CD4-positive, alpha-beta T cell treated with Interleukin-15 for 4 hours (primary cell): Measurements from ENCODE around the gene HMCN2.

Source experiments
- DNase-seq: peaks from one replicate; pipeline ENCODE4 v3.0.0-alpha.2; 2020; ENCODE audit warnings: low spot score

Gene HMCN2

DNA sequence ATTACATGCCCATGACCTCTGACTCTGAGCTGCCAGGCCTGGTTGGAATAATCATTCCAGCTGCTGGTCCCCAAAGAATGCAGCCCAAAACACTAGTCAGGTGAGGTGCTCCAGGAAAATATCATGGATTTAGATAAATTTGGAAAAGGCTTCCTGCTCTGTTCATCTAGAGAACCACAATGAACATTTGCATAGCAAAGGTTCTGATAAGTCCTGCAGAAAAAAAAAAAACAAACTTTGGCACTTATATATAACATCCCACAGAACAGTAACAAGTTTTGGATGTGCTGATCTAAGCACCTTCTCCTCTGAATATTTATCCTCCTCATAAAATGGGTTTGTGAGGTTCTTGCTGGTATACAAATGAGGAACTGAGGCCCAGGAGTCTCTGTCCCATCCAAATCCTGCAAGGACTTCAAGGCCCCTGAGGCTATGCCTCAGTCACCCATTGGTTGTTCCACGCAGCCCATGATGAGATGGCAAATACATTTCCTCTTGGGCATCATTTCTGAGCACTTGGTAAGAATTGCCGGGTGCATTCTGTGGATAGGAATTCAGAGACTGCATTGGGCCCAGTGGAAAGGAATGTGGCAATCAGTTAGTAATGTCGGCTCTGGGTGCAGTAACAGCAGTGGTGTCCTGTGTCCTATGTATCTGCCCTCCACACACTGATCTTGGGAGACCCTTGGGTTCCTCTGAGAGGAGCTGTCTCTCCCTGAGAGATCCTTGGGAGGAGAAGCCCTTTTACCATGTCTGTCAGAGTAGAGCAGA, 105.8 kb downstream of the HMCN2 start:
- DNase-seq = no peak

DNA sequence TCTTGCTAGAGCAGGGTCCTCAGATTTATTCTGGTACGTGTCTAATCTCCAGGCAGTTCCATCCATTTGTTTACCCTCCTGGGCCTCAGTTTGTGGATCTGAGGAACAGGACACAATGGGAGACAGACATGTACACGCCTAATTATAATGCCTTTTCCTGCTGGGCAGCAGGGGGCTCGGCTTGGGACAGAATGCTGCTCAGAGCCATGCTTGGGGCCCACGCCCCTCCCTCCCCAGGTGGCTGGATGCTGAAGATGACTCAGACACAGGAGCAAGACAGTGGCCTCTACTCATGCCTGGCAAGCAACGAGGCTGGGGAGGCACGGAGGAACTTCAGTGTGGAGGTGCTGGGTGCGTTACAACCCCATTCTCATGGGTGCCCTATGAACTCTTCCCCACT, 106.5 kb downstream of the HMCN2 start:
- no peak for DNase-seq

DNA sequence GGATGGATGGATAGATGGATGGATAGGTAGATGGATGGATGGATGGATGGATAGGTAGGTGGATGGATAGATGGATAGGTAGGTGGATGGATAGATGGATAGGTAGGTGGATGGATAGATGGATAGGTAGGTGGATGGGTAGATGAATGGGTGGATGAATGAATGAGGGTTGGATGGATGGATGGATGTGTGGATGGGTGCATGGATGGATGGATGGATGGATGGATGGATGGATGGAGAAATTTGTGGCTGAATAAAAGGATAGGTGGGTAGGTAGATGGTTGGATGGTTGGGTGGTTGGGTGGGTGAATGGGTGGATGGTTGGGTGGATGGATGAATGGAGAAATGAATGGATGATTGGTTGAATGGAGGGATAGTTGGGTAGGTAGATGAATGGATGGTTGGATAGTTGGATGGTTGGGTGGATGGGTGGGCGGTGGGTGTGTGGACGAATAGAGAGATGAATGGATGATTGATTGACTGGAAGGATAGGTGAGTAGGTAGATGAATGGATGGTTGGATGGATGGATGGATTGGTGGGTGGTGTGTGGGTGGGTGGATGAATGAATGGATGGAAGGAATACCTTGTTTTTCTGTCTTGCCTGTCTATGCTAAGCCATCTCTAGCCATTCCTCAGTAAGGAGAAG, 108.2 kb downstream of the HMCN2 start:
- no peak for DNase-seq

DNA sequence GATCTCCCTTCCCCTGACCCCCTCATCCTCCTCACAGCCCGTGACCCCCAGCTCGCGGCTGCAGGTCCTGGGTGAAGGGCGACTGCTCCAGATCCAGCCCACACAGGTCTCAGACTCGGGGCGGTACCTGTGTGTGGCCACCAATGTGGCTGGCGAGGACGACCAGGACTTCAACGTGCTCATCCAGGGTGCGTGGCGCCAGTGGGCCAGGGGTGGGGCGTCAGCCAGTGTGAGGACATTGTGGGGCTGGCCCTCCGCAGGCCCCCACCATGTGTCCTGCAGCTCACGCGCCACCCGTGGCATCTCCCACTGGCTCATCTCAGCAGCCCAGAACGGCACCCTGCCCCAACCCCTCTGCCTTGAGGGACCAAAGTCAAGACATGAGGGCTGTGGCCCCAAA, 112.1 kb downstream of the HMCN2 start:
- DNase-seq = no peak

DNA sequence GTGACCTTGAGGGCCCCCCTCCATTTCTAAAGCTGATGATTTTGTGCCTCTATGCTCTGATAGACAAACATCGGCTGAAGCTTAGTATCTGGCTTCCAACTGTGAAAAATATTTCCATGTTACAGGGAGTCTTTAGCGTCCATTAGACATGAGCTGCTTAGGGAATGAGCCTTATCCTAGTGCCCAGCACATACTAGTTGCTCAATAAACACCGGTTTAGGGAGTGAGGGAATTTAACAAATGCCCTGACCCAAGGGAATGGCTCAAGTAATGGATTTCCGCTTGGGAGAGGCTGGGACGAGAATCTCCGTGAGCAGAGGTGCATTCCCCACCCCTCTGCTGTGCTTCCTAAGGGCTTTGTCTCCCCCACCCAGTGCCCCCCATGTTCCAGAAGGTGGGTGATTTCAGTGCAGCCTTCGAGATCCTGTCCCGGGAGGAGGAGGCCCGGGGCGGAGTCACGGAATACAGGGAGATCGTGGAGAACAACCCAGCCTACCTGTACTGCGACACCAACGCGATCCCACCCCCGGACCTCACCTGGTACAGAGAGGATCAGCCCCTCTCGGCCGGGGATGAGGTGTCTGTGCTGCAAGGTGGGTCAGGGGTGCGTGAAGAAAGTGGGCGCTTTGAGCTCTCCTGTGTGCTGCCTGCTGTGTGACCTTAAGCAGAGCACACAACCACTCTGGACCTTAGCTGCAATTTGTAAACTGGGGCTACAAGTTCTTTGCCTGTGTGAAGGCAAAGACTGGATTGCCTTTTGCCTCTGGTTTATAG, 113.5 kb downstream of the HMCN2 start:
- no peak for DNase-seq

DNA sequence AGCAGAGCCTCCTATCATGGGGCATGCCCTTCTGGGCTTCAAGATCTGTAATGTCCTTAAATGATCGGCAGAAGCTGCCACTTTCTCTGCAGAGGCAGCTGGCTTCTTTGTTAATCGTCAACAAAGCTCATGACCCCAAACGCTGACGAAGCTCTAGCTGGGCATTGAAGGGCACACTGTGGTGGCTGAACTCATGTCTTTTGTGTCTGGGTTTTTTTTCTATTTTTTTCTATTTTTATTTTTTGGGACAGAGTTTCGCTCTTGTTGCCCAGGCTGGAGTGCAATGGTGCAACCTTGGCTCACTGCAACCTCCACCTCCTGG, 114.0 kb downstream of the HMCN2 start:
- DNase-seq = no peak

DNA sequence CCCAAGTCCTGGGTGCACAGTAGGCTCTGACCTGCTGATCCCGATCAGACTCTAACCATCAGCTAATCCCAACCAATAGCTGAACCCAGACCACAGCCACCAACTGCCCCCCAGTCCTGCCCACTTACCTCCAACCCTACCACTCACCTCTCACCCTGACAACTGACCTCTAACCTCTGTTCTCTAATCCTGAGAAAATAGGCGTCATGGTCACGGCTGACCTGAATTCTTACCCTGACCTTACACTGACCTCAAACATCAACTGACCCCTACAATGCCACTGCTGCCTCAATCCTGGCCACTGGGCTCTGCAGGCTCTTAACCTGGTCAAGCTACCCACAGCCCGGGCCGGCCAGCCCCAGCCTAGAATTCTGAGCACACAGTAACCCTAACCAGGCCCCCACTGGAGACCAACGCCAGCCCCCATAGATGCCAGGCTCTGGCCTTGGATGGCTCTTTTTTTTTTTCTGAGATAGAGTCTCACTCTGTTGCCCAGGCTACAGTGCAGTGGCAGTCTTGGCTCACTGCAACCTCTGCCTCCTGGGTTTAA, 115.4 kb downstream of the HMCN2 start:
- no peak for DNase-seq

DNA sequence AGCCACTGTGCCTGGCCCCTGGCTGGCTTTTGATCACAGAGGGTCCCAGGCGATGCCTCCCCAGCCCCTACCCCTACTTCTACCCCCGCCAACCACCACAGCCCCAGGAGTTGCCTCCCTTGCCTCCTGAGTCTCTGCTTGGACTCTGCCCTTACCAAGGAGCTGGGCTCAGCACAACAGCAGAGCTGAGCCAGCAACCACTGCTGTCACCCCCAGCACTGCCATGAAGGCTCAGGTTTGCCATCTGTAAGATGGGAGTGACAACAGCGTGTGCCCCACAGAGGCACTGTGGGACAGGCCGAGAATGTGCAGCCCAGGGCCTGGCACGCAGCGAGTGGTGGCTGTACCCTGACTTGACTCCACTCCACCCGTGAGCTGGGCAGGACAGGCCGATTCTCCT, 116.1 kb downstream of the HMCN2 start:
- no peak for DNase-seq

DNA sequence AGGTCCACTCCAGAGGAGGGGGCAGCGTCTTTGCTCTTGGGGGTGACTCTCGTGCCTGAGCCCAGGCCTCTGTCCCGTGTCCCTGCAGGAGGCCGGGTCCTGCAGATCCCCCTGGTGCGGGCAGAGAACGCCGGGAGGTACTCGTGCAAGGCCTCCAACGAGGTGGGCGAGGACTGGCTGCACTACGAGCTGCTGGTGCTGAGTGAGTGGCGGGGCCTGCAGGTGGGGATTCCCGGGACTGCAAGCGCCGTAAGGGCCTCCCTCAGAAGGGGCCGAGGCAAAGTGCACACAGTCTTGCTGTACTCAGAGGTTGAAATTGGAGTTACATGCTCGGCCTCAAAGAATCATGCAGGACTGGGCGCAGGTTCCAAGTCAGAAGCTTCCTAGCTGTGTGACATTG, 116.5 kb downstream of the HMCN2 start:
- DNase-seq = no peak

DNA sequence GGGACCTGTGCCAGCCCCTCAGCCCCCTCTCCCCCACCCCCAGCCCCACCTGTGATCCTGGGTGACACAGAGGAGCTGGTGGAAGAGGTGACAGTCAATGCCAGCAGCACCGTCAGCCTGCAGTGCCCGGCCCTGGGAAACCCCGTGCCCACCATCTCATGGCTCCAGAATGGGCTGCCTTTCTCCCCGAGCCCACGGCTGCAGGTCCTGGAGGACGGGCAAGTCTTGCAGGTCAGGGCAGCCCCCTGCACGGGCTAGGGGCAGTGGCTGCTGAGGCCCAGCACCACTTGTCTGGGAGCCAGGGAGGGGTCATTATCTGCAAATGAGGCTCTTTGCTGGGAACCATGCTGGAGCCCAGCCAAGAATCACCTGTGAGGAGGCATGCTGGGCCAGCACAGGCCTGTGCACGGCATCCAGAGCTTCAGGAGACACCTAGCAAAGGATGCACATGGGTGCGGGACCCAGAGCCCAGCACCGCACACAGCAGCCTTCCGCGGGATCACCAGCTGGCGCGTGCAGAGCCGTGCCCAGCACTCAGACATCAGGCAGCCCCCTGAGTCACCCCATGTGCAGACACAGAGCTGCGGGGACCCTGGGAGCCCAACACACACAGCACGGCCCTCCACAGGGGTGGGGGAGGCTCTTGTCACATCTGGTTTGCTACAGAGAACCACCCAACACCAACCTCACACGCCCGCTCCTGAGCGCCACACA, 117.2 kb downstream of the HMCN2 start:
- DNase-seq = no peak

DNA sequence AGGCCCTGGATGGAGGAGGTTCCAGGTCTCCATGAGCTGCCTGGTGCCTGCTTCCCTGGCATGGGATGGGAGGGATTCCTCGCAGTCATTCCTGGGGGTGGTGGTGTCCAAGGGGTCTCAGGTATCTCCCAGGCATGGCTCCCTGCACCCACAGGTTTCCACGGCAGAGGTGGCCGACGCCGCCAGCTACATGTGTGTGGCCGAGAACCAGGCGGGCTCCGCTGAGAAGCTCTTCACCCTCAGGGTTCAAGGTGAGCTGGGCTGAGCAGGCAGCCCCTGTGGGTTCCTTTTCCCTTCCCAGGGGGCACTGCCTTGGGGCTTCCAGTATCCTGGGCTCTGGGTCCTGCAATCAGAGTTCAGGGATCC, 117.8 kb downstream of the HMCN2 start:
- no peak for DNase-seq

DNA sequence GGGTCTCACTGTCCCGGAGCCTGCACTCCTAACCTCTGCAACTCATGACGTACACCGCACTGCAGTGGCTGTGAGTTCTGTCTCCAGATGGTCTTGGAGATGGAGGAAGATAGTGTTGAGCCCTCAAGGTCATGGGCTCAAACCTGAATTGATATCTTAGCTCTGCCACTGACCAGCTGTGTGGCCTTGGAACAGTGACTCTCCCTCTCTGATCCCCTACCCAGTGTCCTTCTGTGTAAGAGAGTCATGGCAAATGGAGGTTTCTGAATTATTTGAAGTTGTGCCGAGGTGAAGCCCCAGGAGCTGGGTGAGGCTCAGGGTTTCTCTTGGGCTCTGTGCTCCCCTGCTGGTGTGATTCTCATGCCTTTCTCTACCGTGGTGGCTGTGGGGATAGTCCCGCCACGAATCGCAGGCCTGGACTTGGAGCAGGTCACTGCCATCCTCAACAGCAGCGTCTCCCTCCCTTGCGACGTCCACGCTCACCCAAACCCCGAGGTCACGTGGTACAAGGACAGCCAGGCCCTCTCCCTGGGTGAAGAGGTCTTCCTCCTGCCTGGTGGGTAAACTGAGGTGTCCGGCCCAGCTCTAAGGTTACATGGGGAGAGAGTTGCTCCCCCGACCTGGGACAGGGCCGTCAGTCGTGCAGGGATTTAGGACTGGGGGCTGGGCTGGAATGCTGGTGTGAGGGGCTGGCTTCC, 118.6 kb downstream of the HMCN2 start:
- no peak for DNase-seq

DNA sequence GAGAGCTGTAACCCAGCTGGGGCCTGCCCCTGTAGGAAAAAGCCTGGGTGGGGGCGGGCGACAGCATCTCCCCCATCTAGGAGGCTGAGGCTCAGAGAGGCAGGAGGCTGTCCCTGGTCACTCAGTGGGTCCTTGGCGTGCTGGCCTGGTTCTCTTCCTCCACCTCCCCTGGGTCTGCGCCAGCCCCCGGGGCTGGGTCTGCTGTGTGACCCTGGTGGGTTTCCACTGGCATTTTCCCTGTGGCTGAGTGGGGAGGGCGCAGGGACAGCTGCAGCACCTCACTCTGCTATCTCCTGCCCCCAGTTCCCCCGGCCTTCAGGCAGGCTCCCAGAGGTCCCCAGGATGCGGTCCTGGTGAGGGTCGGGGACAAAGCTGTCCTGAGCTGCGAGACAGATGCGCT, 119.7 kb downstream of the HMCN2 start:
- DNase-seq = no peak

DNA sequence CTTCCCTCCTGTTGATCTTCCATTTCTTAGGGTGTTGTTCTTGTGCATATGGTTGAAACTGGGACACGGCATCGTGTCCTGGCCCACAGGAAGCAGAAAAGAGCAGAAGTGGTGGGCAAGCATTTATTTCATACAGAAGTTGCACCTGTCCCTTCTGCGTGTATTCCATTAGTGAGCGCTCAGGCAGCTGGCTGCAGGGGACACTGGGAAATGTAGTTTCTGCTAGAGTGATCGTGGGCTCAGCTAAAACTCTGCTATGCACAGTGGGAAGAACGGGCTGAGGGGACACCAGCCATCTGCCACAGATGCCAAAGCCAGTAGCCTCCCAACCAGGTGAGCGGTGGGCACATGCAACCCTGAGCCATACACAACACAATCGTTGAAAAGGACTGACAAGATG, 121.8 kb downstream of the HMCN2 start:
- no peak for DNase-seq

DNA sequence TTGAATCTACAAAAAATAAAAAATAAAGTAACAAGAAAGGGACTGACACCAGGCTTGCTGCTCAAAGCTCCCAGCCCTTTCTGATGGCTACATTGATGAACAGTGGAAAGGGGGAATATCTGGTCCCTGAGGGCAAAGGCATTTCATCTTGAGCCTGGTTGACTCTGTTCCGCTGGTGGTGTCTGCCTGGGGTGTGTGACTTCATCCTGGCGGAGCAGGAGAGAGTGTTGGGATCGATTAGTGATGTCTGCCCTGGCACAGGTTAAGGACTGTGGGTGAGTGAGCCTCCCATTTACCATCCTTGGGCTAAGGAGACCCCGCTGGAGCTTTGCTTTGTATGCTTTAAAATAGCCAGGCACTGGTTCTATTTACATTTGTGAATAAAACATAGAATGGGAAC, 122.3 kb downstream of the HMCN2 start:
- no peak for DNase-seq

DNA sequence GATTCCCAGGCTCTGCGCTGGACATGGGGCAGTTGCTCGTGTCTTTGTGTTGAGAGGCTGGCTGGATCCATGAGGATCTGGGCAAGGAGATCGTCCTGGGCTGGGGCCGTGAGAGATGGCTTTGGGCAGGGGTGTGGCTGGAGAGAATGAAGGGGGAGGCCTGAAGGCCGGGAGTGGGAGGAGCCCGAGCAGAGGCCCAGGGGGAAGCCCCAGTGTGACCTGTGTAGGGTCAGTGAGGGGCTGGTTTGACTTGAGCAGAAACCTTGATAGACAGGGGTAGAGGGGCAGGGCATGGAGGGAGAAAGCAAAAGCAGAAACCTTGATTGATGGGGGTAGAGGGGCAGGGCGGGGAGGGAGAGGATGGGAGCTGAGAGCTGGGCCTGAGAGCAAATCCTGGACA, 124.8 kb downstream of the HMCN2 start:
- no peak for DNase-seq

DNA sequence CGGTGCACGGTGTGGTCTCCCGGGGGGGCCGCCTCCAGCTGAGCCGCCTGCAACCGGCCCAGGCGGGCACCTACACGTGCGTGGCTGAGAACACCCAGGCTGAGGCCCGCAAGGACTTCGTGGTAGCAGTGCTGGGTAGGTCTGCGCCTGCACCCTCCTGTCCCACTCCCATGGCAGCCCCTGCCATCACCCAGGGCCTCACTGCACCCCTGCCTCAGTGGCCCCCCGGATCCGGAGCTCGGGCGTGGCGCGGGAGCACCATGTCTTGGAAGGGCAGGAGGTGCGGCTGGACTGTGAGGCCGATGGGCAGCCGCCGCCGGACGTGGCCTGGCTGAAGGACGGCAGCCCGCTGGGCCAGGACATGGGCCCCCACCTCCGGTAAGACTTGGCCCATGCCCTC, 125.4 kb downstream of the HMCN2 start:
- DNase-seq = no peak

DNA sequence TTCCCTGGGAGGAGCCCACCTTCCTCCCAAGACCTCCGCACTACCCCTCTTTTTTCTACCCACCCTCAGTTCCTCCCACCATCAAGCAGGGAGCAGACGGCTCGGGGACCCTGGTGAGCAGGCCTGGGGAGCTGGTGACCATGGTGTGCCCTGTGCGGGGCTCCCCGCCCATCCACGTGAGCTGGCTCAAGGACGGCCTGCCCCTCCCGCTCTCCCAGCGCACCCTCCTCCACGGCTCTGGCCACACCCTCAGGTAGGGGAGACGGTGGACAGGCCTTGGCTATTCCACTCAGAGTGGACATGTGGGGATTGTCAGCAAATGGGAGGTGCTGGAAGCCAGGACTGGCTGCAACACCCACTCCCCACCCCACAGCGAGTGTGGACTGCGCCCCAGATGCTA, 126.3 kb downstream of the HMCN2 start:
- DNase-seq = no peak

DNA sequence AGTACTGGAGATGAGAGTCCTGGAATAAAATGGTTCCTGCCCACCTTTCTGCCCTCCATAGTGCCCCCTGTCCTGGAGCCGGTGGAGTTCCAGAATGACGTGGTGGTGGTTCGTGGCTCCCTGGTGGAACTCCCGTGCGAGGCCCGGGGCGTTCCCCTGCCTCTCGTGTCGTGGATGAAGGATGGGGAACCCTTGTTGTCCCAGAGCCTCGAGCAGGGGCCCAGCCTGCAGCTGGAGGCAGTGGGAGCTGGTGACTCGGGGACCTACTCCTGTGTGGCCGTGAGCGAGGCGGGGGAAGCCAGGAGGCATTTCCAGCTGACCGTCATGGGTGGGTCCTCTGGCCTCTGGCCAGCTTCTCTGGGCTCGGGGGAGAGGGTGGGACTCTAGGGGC, 128.1 kb downstream of the HMCN2 start:
- no peak for DNase-seq

DNA sequence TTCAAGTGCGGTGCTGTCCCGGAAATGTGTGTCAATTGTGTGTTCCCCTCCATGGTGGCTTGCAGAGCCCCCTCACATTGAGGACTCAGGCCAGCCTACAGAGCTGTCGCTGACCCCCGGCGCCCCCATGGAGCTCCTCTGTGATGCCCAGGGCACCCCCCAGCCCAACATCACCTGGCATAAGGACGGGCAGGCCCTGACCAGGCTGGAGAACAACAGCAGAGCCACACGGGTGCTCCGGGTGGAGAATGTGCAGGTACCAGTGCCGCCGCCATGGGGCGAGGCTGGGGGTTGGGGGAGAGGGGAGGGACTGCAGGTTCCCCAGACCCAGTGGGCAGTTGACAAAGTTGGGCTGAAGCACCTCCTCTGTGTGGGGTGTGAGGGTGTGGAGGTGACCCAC, 128.8 kb downstream of the HMCN2 start:
- no peak for DNase-seq

DNA sequence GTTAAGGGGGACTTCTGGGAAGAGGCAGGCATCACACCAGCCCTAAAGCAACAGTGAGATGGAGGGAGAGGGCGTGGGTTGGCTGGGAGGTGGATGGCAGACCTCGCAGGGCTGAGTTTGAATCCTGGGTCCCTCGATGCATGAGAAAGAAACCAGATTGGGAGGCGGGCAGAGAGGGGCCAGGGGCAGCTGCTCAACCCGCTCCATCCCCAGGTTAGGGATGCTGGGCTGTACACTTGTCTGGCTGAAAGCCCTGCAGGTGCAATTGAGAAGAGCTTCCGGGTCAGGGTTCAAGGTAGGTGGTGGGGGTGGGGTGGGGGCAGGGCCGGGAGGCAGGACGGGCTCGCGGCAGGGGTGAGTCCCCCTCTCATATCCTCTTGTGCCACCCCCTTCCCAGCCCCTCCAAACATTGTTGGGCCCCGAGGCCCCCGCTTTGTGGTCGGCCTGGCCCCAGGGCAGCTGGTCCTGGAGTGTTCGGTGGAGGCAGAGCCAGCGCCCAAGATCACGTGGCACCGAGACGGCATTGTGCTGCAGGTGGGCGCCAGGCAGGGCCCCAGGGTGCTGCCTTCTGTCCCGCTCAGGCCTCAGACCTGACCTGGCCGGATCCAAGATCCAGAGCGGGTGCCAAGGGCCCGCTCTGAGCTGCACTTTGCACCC, 129.4 kb downstream of the HMCN2 start:
- no peak for DNase-seq
